Measurements from ENCODE around the gene ERF.

- no peak for TF ChIP-seq EZH2 (IDR thresholded peaks at IDR 0.05; ENCODE audit: borderline replicate concordance, insufficient read depth, low read length, poor library complexity, severe bottlenecking)
- TF ChIP-seq POLR2AphosphoS5 (IDR thresholded peaks at IDR 0.05): no peak
- no peak for TF ChIP-seq CTCF (IDR thresholded peaks at IDR 0.05; ENCODE audit: poor library complexity, severe bottlenecking)
- TF ChIP-seq, protein P1, sequence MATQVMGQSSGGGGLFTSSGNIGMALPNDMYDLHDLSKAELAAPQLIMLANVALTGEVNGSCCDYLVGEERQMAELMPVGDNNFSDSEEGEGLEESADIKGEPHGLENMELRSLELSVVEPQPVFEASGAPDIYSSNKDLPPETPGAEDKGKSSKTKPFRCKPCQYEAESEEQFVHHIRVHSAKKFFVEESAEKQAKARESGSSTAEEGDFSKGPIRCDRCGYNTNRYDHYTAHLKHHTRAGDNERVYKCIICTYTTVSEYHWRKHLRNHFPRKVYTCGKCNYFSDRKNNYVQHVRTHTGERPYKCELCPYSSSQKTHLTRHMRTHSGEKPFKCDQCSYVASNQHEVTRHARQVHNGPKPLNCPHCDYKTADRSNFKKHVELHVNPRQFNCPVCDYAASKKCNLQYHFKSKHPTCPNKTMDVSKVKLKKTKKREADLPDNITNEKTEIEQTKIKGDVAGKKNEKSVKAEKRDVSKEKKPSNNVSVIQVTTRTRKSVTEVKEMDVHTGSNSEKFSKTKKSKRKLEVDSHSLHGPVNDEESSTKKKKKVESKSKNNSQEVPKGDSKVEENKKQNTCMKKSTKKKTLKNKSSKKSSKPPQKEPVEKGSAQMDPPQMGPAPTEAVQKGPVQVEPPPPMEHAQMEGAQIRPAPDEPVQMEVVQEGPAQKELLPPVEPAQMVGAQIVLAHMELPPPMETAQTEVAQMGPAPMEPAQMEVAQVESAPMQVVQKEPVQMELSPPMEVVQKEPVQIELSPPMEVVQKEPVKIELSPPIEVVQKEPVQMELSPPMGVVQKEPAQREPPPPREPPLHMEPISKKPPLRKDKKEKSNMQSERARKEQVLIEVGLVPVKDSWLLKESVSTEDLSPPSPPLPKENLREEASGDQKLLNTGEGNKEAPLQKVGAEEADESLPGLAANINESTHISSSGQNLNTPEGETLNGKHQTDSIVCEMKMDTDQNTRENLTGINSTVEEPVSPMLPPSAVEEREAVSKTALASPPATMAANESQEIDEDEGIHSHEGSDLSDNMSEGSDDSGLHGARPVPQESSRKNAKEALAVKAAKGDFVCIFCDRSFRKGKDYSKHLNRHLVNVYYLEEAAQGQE (IDR thresholded peaks at IDR 0.05; ENCODE audit: borderline replicate concordance): no peak
These were observed 15.2 kb downstream of the ERF start for GRCh38 chr19:42239544-42240220.
